GM18909 (cell line): ENCODE results near the gene PTPRH.

Experiments used
- ATAC-seq: cut with Tn5 transposase; IDR thresholded peaks from one replicate; pipeline ENCODE4 v1.9.1; 2021; ENCODE audit warnings: mild to moderate bottlenecking; ENCODE audit not compliant: unreplicated experiment, poor library complexity

The PTPRH gene

DNA sequence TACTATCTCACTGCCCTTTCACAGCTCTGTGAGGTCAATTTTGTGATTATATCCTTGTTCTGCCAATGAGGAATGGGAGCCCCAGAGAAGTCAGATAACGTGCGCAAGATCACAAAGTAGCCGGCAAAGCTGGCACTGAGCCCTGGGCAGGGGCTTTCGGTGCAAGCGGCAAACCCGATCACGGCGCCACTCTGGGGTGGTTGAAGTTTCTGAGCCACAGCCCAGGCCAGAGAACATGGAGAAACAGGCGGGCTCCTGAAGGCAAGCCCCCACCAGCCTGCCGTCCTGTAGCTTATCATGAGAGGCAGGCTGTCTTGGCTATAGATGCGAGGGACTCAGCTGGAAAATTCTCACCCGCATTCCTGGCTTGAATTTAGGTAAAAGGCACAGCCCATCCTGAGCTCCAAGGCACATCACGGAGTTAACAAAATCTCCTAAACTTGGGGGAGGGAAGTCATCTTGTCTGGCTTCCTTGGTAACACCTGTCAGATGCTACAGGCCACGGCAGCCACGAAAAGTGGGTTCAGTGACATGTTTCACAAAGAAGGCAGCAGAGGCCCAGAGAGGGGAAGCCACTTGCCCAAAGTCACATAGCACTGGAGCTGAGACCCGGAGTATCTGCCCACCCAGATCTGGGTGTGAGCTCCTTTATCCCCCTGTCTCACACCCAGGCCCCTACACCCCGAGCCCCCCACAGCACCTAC lies 72.8 kb downstream of the PTPRH start:
- no peak for ATAC-seq

DNA sequence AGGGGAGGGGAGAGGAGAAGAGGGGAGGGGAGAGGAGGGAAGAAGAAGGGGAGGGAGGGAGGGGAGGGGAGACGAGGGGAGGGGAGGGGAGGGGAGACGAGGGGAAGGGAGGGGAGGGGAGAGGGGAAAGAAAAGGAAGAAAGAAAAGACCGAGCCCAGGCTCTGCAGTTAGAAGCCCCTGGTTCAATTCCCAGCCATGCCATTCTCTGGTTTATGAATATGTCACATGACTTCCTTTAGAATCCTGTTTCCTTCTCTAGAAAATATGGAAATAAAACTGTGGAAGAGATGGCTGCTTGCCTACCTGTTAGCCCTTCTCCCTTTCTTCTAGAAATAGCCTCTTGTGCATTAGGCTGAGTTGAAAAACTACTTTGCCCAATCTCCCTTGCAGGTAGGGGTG lies 74.6 kb downstream of the PTPRH start:
- ATAC-seq, result no peak

DNA sequence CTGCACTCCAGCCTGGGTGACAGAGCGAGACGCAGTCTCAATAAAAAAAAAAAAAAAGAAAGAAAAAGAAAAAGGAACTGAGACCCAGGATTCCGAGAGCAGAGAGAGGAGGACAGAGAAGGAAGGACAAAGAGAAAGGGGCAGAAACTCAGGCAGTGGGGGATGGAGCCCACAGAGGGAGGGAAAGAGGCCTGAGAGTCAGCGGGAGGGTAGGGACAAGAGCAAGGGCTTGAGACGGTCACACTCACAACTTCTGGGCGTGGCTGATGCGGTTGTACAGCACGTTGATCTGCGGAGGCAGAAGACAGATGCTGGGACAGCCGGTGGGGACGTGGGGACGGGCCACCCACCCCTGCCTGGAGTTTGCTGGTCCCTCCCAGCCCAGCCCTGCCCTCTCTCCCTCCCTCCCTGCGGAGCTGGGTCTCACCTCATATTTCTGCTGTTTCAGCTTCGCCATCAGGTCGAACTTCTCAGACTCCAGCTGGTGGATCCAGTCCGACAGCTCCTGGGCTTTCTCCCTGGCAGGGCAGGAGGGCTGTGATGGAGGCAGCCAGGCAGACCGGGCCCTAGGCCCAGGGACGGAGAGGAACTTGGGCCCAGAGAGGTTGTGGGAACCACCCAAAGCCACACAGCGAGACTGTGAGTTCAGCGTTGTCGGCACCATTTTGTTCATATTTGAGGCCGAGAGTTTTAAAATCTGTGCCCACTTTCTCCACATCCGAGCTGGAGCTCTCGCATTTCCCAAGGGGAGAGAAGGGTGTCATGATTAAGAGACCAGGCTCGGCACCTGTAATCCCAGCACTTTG lies 75.5 kb downstream of the PTPRH start:
- ATAC-seq, result no peak

DNA sequence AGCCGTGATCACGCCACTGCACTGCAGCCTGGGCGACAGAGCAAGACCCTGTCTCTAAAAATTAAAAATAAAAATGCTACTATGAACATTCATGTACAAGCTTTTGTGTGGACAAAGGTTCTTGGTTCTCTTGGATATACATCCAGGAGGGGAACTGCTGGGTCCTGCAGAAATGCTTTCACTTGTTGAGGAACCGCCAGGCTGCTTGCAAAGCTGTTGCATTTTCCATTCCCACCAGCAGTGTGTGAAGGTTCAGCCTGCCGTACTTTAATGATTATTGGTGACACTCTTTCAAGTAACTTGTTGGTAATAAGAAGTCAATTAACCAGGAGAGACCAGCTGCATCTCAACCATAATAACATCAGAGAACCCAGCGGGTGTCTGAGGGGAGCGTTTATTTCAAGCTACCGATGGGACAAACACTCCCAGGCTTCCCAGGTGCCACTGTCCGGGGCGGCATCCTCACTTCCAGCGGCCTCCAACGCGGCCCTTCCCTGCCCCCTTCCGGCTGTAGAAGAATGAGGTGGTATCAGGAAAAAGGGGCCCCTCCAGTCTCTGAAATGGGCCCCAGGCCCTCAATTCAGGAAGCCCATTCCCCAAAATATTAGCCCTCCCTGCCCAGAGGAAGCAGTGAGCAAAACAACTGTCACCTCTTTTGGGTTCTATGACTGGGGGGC lies 76.7 kb downstream of the PTPRH start:
- no peak for ATAC-seq

DNA sequence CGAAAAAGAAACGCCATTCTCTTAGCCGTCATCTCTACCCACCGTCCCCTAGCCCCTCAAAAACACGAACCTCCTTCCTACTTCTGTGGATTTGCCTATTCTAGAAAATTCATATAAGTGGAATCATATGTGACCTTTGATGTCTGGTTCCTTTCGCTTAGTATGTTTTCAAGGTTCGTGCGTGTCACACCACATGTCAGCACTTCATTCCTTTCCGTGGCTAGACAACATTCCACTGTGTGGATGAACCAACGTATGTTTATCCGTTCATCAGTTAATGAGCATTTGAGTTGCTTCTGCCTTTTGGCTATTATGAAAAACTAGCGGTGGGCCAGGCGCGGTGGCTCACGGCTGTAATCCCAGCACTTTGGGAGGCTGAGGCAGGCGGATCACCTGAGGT lies 77.9 kb downstream of the PTPRH start:
- ATAC-seq, result no peak
